GOT3 (cell line): Measurements from ENCODE around the gene MEIKIN.

Experiments
- DNase-seq: peaks from one replicate; lab custom pipeline; 2025; ENCODE audit warnings: mixed read lengths; lab: John Stamatoyannopoulos, UW

The MEIKIN gene

GRCh38 chr5:131771692-131772091 lies 173.8 kb downstream of the MEIKIN start:
- DNase-seq, result no peak

- DNase-seq, result no peak
These were observed 175.5 kb downstream of the MEIKIN start for GRCh38 chr5:131769961-131770360.

- no peak for DNase-seq
These were observed 176.1 kb downstream of the MEIKIN start for GRCh38 chr5:131769336-131769735.

GRCh38 chr5:131767891-131768290 lies 177.6 kb downstream of the MEIKIN start:
- no peak for DNase-seq

- no peak for DNase-seq
These were observed 178.8 kb downstream of the MEIKIN start for GRCh38 chr5:131766689-131767088.

GRCh38 chr5:131765261-131765660 lies 180.2 kb downstream of the MEIKIN start:
- DNase-seq, result no peak

- no peak for DNase-seq
These were observed 181.5 kb downstream of the MEIKIN start for GRCh38 chr5:131763968-131764367.

GRCh38 chr5:131760793-131761192 lies 184.7 kb downstream of the MEIKIN start:
- no peak for DNase-seq

GRCh38 chr5:131759704-131760103 lies 185.8 kb downstream of the MEIKIN start:
- DNase-seq, result no peak

GRCh38 chr5:131758520-131758900 lies 187.0 kb downstream of the MEIKIN start:
- no peak for DNase-seq

- DNase-seq, result no peak
These were observed 187.5 kb downstream of the MEIKIN start for GRCh38 chr5:131757830-131758519.
